ENCODE data around the gene BHMT.

- TF ChIP-seq, protein P1, sequence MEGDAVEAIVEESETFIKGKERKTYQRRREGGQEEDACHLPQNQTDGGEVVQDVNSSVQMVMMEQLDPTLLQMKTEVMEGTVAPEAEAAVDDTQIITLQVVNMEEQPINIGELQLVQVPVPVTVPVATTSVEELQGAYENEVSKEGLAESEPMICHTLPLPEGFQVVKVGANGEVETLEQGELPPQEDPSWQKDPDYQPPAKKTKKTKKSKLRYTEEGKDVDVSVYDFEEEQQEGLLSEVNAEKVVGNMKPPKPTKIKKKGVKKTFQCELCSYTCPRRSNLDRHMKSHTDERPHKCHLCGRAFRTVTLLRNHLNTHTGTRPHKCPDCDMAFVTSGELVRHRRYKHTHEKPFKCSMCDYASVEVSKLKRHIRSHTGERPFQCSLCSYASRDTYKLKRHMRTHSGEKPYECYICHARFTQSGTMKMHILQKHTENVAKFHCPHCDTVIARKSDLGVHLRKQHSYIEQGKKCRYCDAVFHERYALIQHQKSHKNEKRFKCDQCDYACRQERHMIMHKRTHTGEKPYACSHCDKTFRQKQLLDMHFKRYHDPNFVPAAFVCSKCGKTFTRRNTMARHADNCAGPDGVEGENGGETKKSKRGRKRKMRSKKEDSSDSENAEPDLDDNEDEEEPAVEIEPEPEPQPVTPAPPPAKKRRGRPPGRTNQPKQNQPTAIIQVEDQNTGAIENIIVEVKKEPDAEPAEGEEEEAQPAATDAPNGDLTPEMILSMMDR (IDR thresholded peaks at IDR 0.05; ENCODE audit: borderline replicate concordance, extremely low read depth, low read length, poor library complexity, severe bottlenecking): no peak
- no peak for TF ChIP-seq EZH2 (IDR thresholded peaks at IDR 0.05; ENCODE audit: borderline replicate concordance, low read depth, low read length, severe bottlenecking)
These were observed 62.0 kb downstream of the BHMT start for GRCh38 chr5:79173626-79174025.
